NCI-H146 treated with DMSO at 0.1 percent for 48 hours (cell line): ENCODE results near the gene SLC25A24.
"Not testable (repeated sequence)": the region's sequence is repeated elsewhere in the genome, so short reads cannot be mapped to it uniquely, and the experiment has no call there.

Source experiments
- DNase-seq: peaks from one replicate; lab custom pipeline; 2025; ENCODE audit not compliant: unreplicated experiment; lab: John Stamatoyannopoulos, UW

Gene SLC25A24

GRCh38 chr1:108199781-108200686 lies at the start of gene SLC25A24:
TSS of gene SLC25A24 (minus strand) at chr1:108200343. CDS start at chr1:108200138, 205 bp downstream.
- DNase-seq = peak; percentile 72

DNA sequence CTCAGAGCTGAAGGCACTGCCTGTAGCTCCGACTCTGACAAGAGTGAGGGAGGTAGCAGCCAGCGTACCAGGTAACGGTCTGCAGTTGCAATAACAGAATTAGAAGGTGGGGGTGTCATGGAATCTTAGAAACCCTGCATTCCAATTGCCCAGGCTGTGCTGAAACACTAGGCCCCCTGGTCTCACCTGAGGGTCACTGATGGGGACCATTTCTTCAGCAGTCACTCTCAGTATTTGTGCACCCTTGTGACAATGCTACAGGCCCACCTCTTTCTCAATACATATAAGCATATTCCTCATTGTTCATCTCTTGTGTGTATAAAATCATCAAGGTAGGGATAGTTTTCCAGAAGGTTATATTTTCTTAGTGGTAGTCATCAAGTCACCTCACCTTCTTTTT lies 43.8 kb upstream of the SLC25A24 start, which contains the start of gene NBPF4:
Gene NBPF4 (minus strand): TSS at position 101 of the 400 bp plus-strand sequence. CDS start 315 bp downstream, outside the sequence.
- DNase-seq = not testable (repeated sequence)

DNA sequence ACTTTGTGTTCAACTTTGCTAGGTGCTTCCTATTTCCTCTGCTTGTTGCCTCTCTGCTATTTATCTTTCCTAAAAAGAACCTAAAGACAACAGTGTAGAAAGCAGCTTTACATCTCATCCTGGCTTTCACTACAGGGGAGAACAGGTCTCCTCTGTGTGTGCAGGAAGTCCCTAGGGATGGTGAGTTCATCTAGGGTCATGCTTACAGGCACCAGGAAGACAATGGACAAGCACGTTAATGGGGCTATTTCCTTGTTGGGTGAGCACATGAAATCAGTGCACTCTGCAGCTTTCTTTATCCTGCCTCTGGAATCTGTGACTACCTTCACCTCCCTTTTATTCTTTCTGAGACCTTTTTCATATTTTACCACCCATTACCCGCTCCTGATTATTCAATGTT lies 39.3 kb upstream of the SLC25A24 start:
- not testable (repeated sequence) for DNase-seq

GRCh38 chr1:108235308-108235707 lies 35.2 kb upstream of the SLC25A24 start:
- DNase-seq = not testable (repeated sequence)

- not testable (repeated sequence) for DNase-seq
These were observed 32.0 kb upstream of the SLC25A24 start for GRCh38 chr1:108232183-108232582.

GRCh38 chr1:108229976-108230375 lies 29.8 kb upstream of the SLC25A24 start:
- DNase-seq = not testable (repeated sequence)

- DNase-seq = not testable (repeated sequence)
These were observed 27.6 kb upstream of the SLC25A24 start for GRCh38 chr1:108227772-108228171.

- DNase-seq = not testable (repeated sequence)
These were observed 26.7 kb upstream of the SLC25A24 start for GRCh38 chr1:108226855-108227254.

DNA sequence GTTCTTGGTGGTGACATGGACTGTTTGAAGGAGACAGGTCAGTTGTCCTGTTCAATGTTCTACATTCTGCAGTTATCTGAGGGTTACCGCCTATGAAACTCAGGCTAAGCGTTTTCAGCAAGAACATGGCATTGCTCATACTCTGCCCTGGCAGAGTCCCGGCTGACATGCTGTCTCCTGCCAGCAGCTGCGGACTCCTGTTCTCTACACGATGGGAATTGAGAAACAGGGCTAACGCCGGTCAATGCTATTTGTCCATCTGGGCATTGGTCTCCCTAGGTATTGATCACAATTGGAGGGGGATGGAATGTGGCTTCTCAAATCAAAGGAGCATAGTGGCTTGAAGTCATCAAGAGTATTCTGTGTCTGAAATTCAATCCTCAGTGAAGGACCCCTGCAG lies 23.1 kb upstream of the SLC25A24 start:
- not testable (repeated sequence) for DNase-seq

- DNase-seq = not testable (repeated sequence)
These were observed 17.5 kb upstream of the SLC25A24 start for GRCh38 chr1:108217515-108218174.

DNA sequence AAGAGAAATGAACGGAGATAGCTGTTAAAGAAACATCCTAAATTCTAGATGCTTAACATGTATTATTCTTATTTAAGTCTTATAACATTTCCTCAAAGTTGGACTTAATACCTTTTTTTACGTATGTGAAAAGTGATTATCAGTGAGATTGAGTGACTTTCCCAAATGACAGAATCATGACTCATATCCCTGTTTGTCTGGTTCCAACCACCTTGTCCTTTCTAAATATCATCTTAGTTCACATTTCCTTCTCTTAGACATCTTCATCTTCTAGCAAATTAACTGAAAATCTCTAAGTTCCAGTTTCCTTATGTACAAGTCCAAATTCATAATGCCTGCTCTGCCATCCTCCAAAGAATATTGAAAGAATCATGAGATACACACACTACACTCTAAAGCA lies 16.9 kb upstream of the SLC25A24 start:
- not testable (repeated sequence) for DNase-seq

DNA sequence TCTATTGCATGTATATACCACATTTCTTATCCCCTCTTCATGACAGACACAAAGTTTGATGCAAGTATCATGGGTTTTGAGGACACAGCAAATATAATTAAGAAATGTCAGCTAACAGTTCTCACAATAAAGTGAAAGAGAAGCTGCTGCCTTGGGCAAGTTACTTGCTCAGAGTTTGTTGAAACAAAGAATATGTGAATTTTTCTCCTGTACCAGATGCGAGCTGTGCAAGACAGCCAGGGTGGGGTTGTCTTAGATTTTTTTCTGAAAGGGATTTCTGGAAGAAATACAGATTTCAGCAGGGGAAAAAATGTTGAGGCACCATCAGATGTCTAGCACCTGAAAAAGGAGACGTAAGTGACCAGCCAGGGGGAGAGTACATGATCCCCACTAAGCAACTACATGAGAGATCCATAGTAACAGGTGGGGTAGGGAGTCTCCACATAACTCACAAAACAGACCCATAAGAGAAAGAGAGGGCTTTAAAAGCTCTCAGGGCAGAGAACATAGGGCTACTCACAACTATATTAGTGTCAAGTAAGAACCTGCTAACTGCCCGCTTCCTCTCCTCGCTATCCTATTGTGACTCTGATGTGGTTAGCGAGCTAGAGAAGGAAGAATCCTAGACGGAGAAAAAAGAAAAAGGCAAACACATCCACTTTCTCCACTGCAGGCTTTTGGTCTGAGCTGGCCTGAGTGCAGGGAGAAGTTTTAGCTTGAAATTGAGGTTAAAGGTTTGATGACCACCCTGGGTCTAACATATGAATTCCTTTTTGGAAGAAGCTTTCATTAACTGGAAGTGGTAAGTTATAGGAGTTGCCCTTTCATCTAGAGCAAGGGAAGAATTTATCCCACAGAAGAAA lies 16.1 kb upstream of the SLC25A24 start:
- not testable (repeated sequence) for DNase-seq

DNA sequence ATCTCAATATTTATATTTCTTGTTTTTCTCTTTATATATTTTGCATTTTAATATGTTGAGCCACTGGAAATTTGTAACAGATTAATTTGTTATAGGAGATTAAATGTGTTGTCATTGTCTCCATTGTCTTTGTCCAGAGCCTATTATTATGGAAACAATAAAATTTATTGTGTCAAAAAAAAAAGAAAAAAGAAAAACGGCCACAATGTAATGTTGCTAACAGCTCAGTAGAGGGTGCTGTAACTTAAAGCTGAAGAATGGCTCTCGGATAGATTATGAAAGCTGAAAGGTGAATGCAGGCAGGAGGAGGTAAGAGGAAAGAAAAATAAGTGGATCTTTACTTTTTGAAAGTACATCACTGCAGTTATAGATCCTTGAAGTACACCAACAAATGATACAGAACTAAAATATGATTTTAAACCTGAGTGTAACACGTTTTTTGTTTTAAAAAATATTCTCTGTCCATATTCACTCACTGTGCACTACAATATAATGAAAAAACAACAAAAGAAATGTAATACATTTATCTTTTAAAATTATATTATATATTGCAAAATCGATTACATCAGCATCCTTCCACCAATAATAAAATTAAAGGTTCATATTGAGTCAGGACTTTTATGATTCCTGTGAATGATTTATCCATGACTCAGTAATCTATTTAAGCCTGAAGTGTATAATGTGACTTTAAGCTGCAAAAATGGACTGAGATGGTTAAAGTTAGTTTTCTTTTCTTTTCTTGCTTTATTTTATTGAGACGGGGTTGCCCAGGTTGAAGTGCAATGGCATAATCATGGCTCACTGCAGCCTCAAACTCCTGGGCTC lies 14.7 kb upstream of the SLC25A24 start:
- peak; percentile 14 for DNase-seq

GRCh38 chr1:108211014-108211413 lies 10.9 kb upstream of the SLC25A24 start:
- no peak for DNase-seq

- DNase-seq = no peak
These were observed 9.4 kb upstream of the SLC25A24 start for GRCh38 chr1:108209456-108210108.

GRCh38 chr1:108208724-108209446 lies 8.7 kb upstream of the SLC25A24 start:
- DNase-seq = peak; percentile 15

DNA sequence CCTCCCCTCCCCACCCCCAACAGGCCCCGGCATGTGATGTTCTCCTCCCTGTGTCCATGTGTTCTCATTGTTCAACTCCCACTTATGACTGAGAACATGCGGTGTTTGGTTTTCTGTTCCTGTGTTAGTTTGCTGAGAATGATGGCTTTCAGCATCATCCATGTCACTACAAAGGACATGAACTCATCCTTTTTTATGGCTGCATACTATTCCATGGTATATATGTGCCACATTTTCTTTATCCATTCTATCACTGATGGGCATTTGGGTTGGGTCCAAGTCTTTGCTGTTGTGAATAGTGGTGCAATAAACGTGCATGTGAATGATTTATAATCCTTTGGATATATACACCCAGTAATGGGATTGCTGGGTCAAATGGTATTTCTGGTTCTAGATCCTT lies 3.4 kb upstream of the SLC25A24 start:
- not testable (repeated sequence) for DNase-seq

- DNase-seq = no peak
These were observed 1.5 kb upstream of the SLC25A24 start for GRCh38 chr1:108201687-108202086.

DNA sequence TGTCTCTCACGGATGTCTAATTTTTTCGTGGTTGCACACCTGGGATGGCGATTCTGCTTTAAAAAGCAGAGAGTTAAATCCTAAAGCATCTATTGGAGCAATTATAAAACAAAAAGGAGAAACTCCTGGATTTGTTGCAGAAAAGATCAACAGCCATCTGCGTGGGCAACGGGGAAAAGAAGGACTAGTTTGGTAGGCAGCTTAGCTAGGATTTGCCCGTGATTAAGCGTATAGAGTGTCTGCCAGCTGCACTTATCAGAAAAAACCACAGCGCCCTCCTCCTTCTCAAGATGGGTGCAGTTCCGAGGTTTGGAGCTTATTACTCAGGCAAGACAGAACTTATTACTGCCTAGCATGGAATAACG lies 526 bp upstream of the SLC25A24 start:
- DNase-seq = peak; percentile 64
